SK-N-SH (cell line): ENCODE results near the gene KLHL5. TPM values are rescaled to one million over a fixed set of nuclear protein-coding genes. Genes with fewer than 3 reads are reported as not detected.

Experiments used
- CTCF ChIA-PET: fragments of 300-600, 350-600 bp; formaldehyde crosslinking; extraction: SDS; loops from one replicate; lab custom pipeline; 2021; lab: Yijun Ruan, JAX
- POLR2A ChIA-PET: fragments of 350-600 bp; sonication (Branson Sonifier 250); formaldehyde crosslinking; extraction: SDS; loops from one replicate; lab custom pipeline; 2020; ENCODE audit warnings: antibody characterized with exemption, inconsistent platforms; lab: Yijun Ruan, JAX
- DNase-seq: peaks from one replicate; pipeline ENCODE4 v3.0.0; 2012
- H2AFZ ChIP-seq: fragments of 200-600 bp; sonication (generic); 2 replicates; pipeline ENCODE4 v1.8.1; 2016; ENCODE audit warnings: antibody characterized with exemption, mild to moderate bottlenecking, low read depth
- H3F3A ChIP-seq: fragments of 200-600 bp; sonication (generic); replicated peaks from 2 replicates; pipeline ENCODE3; 2016; ENCODE audit warnings: antibody characterized with exemption, mild to moderate bottlenecking; ENCODE audit not compliant: insufficient read depth
- H3K27ac ChIP-seq, 2 experiments: fragments of 200-500 bp in 1 of 2; fragments of 200-600 bp in 1 of 2; sonication (Bioruptor generic) in 1 of 2; sonication (generic), shearing (Covaris generic) in 1 of 2; 2 replicates each; pipeline versions ENCODE4 v1.5.1 to v1.6.1; 2014 to 2016; ENCODE audit warnings: low read depth in 2 of 2, inconsistent platforms in 1 of 2, low read length in 1 of 2, mild to moderate bottlenecking in 1 of 2, mixed read lengths in 1 of 2
- H3K27me3 ChIP-seq: fragments of 200-600 bp; sonication (generic), shearing (Covaris generic); 2 replicates; pipeline ENCODE4 v1.6.1; 2016; ENCODE audit warnings: mixed run types; ENCODE audit not compliant: insufficient read depth
- H3K36me3 ChIP-seq, 2 experiments: fragments of 200-500 bp in 1 of 2; fragments of 200-600 bp in 1 of 2; sonication (Bioruptor generic) in 1 of 2; sonication (generic) in 1 of 2; replicated peaks in 1 of 2; 2 replicates each; pipeline versions ENCODE3 to v1.5.1; 2014 to 2016; ENCODE audit warnings: low read length in 1 of 2, mild to moderate bottlenecking in 1 of 2; ENCODE audit not compliant: insufficient read depth in 2 of 2, control insufficient read depth in 1 of 2
- H3K4me1 ChIP-seq, 2 experiments: fragments of 200-500 bp in 1 of 2; fragments of 200-600 bp in 1 of 2; sonication (Bioruptor generic) in 1 of 2; sonication (generic), shearing (Covaris generic) in 1 of 2; 2 replicates each; pipeline versions ENCODE4 v1.5.1 to v1.6.1; 2014 to 2016; ENCODE audit warnings: low read depth in 1 of 2, low read length in 1 of 2, mixed run types in 1 of 2; ENCODE audit not compliant: insufficient read depth in 2 of 2, control insufficient read depth in 1 of 2
- H3K4me2 ChIP-seq: fragments of 200-600 bp; sonication (generic), shearing (Covaris generic); 2 replicates; pipeline ENCODE4 v1.6.1; 2017; ENCODE audit warnings: mixed run types
- H3K4me3 ChIP-seq, 2 experiments: fragments of 200-500 bp in 1 of 2; fragments of 200-600 bp in 1 of 2; sonication (Bioruptor generic) in 1 of 2; sonication (generic), shearing (Covaris generic) in 1 of 2; 2 replicates each; pipeline versions ENCODE4 v1.5.1 to v1.8.1; 2014 to 2016; ENCODE audit warnings: low read depth in 2 of 2, inconsistent platforms in 1 of 2, low read length in 1 of 2, mild to moderate bottlenecking in 1 of 2, mixed read lengths in 1 of 2, moderate library complexity in 1 of 2
- H3K79me2 ChIP-seq: fragments of 200-600 bp; sonication (generic); 2 replicates; pipeline ENCODE4 v1.8.1; 2017; ENCODE audit warnings: mild to moderate bottlenecking; ENCODE audit not compliant: insufficient read depth
- H3K9ac ChIP-seq: fragments of 200-600 bp; sonication (generic); 2 replicates; pipeline ENCODE4 v1.6.1; 2017; ENCODE audit warnings: mixed run types
- H3K9me2 ChIP-seq: fragments of 200-600 bp; sonication (generic); 2 replicates; pipeline ENCODE4 v1.6.1; 2017; ENCODE audit warnings: mixed run types
- H3K9me3 ChIP-seq: fragments of 200-600 bp; sonication (generic); 2 replicates; pipeline ENCODE4 v1.6.1; 2017; ENCODE audit warnings: mixed run types, mild to moderate bottlenecking, moderate library complexity
- H4K20me1 ChIP-seq: fragments of 200-600 bp; sonication (generic); 2 replicates; pipeline ENCODE4 v1.6.1; 2017; ENCODE audit warnings: mild to moderate bottlenecking, mixed run types; ENCODE audit not compliant: insufficient read depth
- EP300 ChIP-seq, 2 experiments: IDR thresholded peaks; 2 replicates each; pipeline versions ENCODE4 v1.4.0 to v1.6.1; 2012; ENCODE audit warnings: borderline replicate concordance in 1 of 2, low read depth in 1 of 2, low read length in 1 of 2
- GABPA ChIP-seq: IDR thresholded peaks from 2 replicates; pipeline ENCODE4 v1.4.0; 2012; ENCODE audit warnings: low read depth, mild to moderate bottlenecking
- MEF2A ChIP-seq: IDR thresholded peaks from 2 replicates; pipeline ENCODE4 v1.4.0; 2012; ENCODE audit warnings: low read depth, borderline replicate concordance
- NFIC ChIP-seq: IDR thresholded peaks from 2 replicates; pipeline ENCODE4 v1.4.0; 2012; ENCODE audit warnings: borderline replicate concordance
- PBX3 ChIP-seq: IDR thresholded peaks from 2 replicates; pipeline ENCODE4; 2012
- RXRA ChIP-seq: IDR thresholded peaks from 2 replicates; pipeline ENCODE4 v1.4.0; 2012; ENCODE audit warnings: low read depth, mild to moderate bottlenecking, borderline replicate concordance
- SIN3A ChIP-seq: IDR thresholded peaks from 2 replicates; pipeline ENCODE4 v1.6.1; 2012; ENCODE audit warnings: low read depth, mild to moderate bottlenecking, low read length, moderate library complexity, borderline replicate concordance
- YY1 ChIP-seq: IDR thresholded peaks from 2 replicates; pipeline ENCODE4 v1.4.0; 2012; ENCODE audit warnings: low read depth, mild to moderate bottlenecking
- WGBS: methylation state at CpG from one replicate; pipeline ENCODE4 v1.1.6; 2017; ENCODE audit warnings: low lambda C conversion rate; 5-methylcytosine and 5-hydroxymethylcytosine counted together
- polyA plus RNA-seq, 3 experiments: library from polyadenylated mRNA; depleted of rRNA; stranded (reverse); fragments of >200 nt; gene quantifications; 2 replicates each; pipeline ENCODE4 v1.2.3, GENCODE V29; 2012
- TF ChIP-seq, protein P1 (sequence below): IDR thresholded peaks from 2 replicates; pipeline ENCODE4 v1.4.0; 2012; ENCODE audit warnings: low read depth
- TF ChIP-seq, protein P2 (sequence below): fragments of 150-350 bp; IDR thresholded peaks from 2 replicates; pipeline ENCODE4 v1.6.1; 2016; ENCODE audit warnings: mild to moderate bottlenecking, low read depth, low read length

KLHL5 gene
- polyA plus RNA-seq, 1 of the 3 experiments (the other 2 are of a cell fraction) = 33.1 TPM

DNA sequence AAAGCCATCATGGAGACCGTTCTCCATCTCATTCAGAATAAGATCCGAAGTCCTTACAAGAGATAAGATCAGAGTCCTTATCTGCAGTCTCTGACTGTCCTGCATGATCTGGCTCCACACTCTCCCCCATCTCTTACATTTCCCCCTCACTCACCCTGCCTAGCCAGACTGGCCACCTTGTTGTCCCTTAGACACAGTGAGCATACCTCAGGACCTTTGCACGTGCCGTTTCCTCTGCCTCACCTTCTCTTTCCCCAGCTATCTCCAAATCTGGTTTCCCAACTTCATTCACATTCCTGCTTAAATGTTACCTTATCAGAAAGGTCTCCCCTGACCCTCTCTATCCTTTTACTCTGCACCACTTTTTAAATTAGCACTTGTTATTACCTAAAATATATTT lies 44.0 kb downstream of the KLHL5 start:
- no peak for TF ChIP-seq NFIC
- TF ChIP-seq MEF2A = no peak
- Histone ChIP-seq H3K4me1 (peaks cover 0 to 9% of the 10 kb centered on the region in 2 experiments; a peak in 1 of 4 replicates), H3K36me3 (peaks cover 25 to 43% of the 10 kb centered on the region in 2 experiments), H2AFZ (no peak overlapping the region), H3K4me2 (no peak overlapping the region), H3K9me2 (no peaks in the 10 kb centered on the region), H3K4me3 (no peak overlapping the region), H3K79me2 (no peaks in the 10 kb centered on the region), H3K27me3 (no peaks in the 10 kb centered on the region), H3K9me3 (no peaks in the 10 kb centered on the region), H3K9ac (no peak overlapping the region), H3F3A (peaks cover 11% of the 10 kb centered on the region), H4K20me1 (no peaks in the 10 kb centered on the region), H3K27ac (no peak overlapping the region)
- ChIA-PET POLR2A (no interaction called here), CTCF (interaction anchor here (1.5 to 3.0 kb wide), 2 partner anchors 29 to 44 kb away, joined by 4 to 16 read pairs; partner anchors contain the start of gene KLHL5)
- WGBS = 100% methylated on average over 4 of the region's 4 CpGs
- DNase-seq = no peak

GRCh38 chr4:39114436-39114835 lies 52.4 kb downstream of the KLHL5 start:
- Histone ChIP-seq H2AFZ (no peak overlapping the region), H3F3A (peaks cover 23% of the 10 kb centered on the region), H3K9me3 (no peaks in the 10 kb centered on the region), H3K9me2 (no peaks in the 10 kb centered on the region)
- no peak for DNase-seq
- CTCF ChIA-PET = interaction anchor here (0.6 to 1.6 kb wide), 3 partner anchors 14 to 211 kb away, joined by 3 read pairs; no protein-coding TSS in a partner anchor
- no peak for TF ChIP-seq GABPA
- TF ChIP-seq YY1 = no peak
- no peak for TF ChIP-seq PBX3
- no peak for TF ChIP-seq RXRA
- TF ChIP-seq SIN3A = no peak
- TF ChIP-seq, protein P1, sequence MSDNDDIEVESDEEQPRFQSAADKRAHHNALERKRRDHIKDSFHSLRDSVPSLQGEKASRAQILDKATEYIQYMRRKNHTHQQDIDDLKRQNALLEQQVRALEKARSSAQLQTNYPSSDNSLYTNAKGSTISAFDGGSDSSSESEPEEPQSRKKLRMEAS = no peak
- TF ChIP-seq, protein P2, sequence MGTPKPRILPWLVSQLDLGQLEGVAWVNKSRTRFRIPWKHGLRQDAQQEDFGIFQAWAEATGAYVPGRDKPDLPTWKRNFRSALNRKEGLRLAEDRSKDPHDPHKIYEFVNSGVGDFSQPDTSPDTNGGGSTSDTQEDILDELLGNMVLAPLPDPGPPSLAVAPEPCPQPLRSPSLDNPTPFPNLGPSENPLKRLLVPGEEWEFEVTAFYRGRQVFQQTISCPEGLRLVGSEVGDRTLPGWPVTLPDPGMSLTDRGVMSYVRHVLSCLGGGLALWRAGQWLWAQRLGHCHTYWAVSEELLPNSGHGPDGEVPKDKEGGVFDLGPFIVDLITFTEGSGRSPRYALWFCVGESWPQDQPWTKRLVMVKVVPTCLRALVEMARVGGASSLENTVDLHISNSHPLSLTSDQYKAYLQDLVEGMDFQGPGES = no peak
- no peak for TF ChIP-seq EP300 (IDR thresholded peaks at IDR 0.05; ENCODE audit: borderline replicate concordance in 1 of 2, low read depth in 1 of 2, low read length in 1 of 2)
- TF ChIP-seq, all 33 proteins: peak for 0
- 67% methylated on average over 2 of the region's 2 CpGs for WGBS
- Histone ChIP-seq H3K27ac (peak overlapping the region in 1 of 2 experiments; percentile 39; a peak in 2 of 4 replicates), H3K27me3 (no peaks in the 10 kb centered on the region), H4K20me1 (no peaks in the 10 kb centered on the region), H3K36me3 (peaks cover 26 to 43% of the 10 kb centered on the region in 2 experiments), H3K4me3 (no peak overlapping the region), H3K79me2 (no peaks in the 10 kb centered on the region; the same call in 1 of the 2 replicates), H3K4me2 (no peak overlapping the region), H3K4me1 (peaks cover 0 to 15% of the 10 kb centered on the region in 2 experiments; a peak in 1 of 4 replicates), H3K9ac (no peak overlapping the region)
- POLR2A ChIA-PET = no interaction called here
